HepG2 (cell line): ENCODE results near the gene L1CAM.

Source experiments
- JUN ChIP-seq: sonication (generic); formaldehyde crosslinking; IDR thresholded peaks from 2 replicates; pipeline ENCODE4 v1.4.0; 2020; ENCODE audit warnings: mild to moderate bottlenecking, missing genetic modification reagents
- MAX ChIP-seq: IDR thresholded peaks from 2 replicates; pipeline ENCODE4 v1.6.1; 2012; ENCODE audit warnings: inconsistent platforms
- MIER3 ChIP-seq: IDR thresholded peaks from 2 replicates; pipeline ENCODE4 v1.6.1; 2016; ENCODE audit warnings: missing compliant biosample characterization, borderline replicate concordance
- PATZ1 ChIP-seq: sonication (generic); formaldehyde crosslinking; IDR thresholded peaks from 2 replicates; pipeline ENCODE4 v1.4.0; 2020; ENCODE audit warnings: missing genetic modification reagents
- POLR2AphosphoS5 ChIP-seq: IDR thresholded peaks from 2 replicates; pipeline ENCODE4 v1.6.1; 2012; ENCODE audit warnings: low read depth, low read length
- TBP ChIP-seq: sonication (generic); formaldehyde crosslinking; IDR thresholded peaks from 2 replicates; pipeline ENCODE4 v1.5.0; 2020; ENCODE audit warnings: missing genetic modification reagents
- TERF1 ChIP-seq: sonication (generic); formaldehyde crosslinking; IDR thresholded peaks from 2 replicates; pipeline ENCODE4 v1.8.0; 2022; ENCODE audit warnings: mild to moderate bottlenecking, missing genetic modification reagents, moderate library complexity
- UBTF ChIP-seq: sonication (generic); formaldehyde crosslinking; IDR thresholded peaks from 2 replicates; pipeline ENCODE4 v1.4.0; 2020; ENCODE audit warnings: mild to moderate bottlenecking, missing genetic modification reagents
- ZNF503 ChIP-seq: sonication (generic); formaldehyde crosslinking; IDR thresholded peaks from 2 replicates; pipeline ENCODE4 v1.4.0; 2020; ENCODE audit warnings: missing genetic modification reagents
- ZNF576 ChIP-seq: sonication (generic); formaldehyde crosslinking; IDR thresholded peaks from 2 replicates; pipeline ENCODE4 v1.4.0; 2020; ENCODE audit warnings: mild to moderate bottlenecking, missing genetic modification reagents

GRCh38 chrX:153886915-153887314, 942 bp upstream of the L1CAM start:
- no peak for TF ChIP-seq POLR2AphosphoS5
- no peak for TF ChIP-seq ZNF503 (CRISPR knock-in tag)
- TF ChIP-seq MAX: no peak
- no peak for TF ChIP-seq UBTF
- TF ChIP-seq MIER3 (CRISPR knock-in tag): no peak
- no peak for TF ChIP-seq PATZ1
- TF ChIP-seq ZNF576 (CRISPR knock-in tag): no peak
- TF ChIP-seq JUN (CRISPR knock-in tag): no peak
- TF ChIP-seq TBP (CRISPR knock-in tag): no peak
- TF ChIP-seq TERF1 (CRISPR knock-in tag): no peak
